Tongue (tissue), 2 donors: ENCODE results near the gene GPS1. TPM values are rescaled to one million over a fixed set of nuclear protein-coding genes. Genes with fewer than 3 reads are reported as not detected.

Source experiments
- DNase-seq: peaks from one replicate; pipeline ENCODE4 v3.0.0-alpha.2; 2015
- total RNA-seq: library from RNA; depleted of rRNA; stranded (reverse); fragments of >200 nt; gene quantifications from one replicate; pipeline ENCODE4 v1.2.3, GENCODE V29; 2014

Gene GPS1
- total RNA-seq = 70.5 TPM

- DNase-seq = peak; percentile 82
Measured at GRCh38 chr17:82051776-82052637, at the start of gene GPS1, which contains the start of gene RFNG. Gene GPS1, plus strand, starts transcription at chr17:82051898. Its CDS starts 34 bp downstream, at chr17:82051932. Gene RFNG, minus strand, starts transcription at chr17:82051811. Its CDS starts 45 bp downstream, at chr17:82051766.

- peak; percentile 57 for DNase-seq
Measured at GRCh38 chr17:82003411-82004381, 48.0 kb upstream of the GPS1 start.

GRCh38 chr17:82004517-82005455, 46.9 kb upstream of the GPS1 start:
- no peak for DNase-seq

- DNase-seq = no peak
Measured at GRCh38 chr17:82005701-82006348, 45.9 kb upstream of the GPS1 start.

- peak; percentile 60 for DNase-seq
Measured at GRCh38 chr17:82006468-82007227, 45.0 kb upstream of the GPS1 start.

DNA sequence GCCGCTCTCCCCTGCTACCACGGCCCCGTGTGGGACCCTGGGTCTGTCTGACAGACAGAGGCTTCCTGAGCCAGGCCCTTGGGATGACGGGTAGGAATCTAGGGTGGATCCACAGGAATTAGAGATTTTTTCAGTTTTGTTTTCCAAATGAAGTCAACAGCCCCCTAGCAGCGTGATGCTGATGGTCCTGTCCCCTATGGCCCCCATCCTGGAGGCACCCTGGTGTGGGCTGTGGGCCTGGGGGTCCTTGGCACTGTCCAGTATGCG, 44.5 kb upstream of the GPS1 start:
- DNase-seq = no peak

GRCh38 chr17:82007495-82008257, 44.0 kb upstream of the GPS1 start:
- no peak for DNase-seq

DNA sequence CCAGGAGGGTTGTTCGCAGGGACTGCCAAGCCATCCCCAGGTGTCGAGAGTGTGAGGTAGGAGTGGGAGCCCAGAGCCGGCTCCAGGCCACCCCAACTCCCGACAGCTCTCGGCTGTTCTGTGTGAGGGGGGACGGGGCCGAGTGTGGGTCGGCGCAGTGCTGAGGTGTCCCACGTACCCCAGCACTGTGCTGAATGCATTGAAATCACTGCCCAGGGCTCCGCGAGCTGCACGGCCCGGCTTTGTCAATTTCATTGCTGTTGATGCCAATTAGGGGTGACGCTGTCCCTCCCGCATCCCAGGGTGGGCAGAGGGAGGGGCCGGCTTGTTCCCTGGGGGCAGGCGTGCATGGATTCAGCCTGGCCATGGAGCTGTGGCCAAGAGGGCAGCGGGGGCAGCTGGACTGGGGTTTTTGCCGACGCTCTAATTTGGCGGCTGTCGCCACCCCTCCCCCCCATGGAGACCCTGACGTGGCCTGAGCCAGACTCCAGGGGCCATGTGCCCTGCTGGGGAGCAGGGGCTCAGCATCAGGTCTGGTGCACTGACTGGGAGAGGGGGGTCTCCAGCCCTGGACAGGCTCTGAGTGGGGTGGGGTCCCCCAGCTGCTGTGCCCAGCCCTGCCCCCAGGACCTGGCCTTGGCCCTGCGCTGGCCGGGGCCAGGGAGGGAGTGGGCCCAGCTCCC, 43.3 kb upstream of the GPS1 start:
- DNase-seq = no peak

DNA sequence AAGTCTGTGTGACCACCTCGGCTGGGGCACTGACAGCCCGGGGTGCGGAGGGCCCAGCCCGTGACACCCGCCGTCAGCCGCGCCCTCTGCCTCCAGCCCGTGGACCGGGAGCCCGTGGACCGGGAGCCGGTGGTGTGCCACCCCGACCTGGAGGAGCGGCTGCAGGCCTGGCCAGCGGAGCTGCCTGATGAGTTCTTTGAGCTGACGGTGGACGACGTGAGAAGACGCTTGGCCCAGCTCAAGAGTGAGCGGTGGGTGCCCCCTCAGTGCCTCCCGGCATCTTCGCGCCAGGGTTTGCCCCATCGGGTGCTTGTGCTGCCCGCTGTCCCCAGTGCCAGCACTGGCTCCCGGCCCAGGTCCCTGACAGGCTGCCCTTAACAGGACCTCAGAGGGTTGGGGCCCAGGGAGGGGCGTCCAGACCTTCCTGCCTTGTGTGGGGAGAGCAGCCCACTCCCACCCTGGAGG, 42.7 kb upstream of the GPS1 start:
- DNase-seq = no peak

DNA sequence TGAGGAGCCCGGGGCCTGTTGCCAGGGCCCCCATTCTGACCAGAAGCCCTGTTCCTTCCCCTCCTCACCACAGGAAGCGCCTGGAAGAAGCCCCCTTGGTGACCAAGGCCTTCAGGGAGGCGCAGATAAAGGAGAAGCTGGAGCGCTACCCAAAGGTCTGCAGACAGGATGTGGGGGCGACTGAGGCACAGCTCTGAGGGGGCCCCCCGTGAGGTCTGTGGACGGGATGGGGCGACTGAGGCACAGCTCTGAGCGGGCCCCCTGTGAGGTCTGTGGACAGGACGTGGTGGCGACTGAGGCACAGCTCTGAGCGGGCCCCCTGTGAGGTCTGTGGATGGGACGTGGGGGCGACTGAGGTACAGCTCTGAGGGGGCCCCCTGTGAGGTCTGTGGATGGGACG, 42.3 kb upstream of the GPS1 start:
- no peak for DNase-seq

GRCh38 chr17:82010575-82011525, 40.8 kb upstream of the GPS1 start:
- DNase-seq = no peak

- no peak for DNase-seq
Measured at GRCh38 chr17:82011617-82012187, 40.0 kb upstream of the GPS1 start.

DNA sequence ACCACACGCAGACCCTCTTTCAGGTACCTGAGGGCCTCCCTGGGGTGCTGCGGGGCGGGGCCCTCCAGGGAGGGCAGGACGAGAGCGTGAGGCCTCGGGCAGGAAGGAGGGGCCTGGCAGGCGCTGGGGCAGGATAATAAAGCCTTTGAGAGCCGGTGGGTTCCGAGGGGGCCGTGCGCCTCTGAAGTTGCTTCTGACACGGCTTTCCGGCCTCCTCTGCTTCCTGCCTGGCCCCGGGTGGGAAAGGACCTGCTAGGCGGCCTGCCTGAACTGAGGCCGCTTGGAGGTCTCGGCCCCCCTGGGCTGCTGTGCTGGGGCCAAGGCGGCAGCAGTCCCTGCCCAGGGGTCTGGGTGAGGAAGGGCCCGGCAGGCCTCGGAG, 39.4 kb upstream of the GPS1 start:
- no peak for DNase-seq

- DNase-seq = no peak
Measured at GRCh38 chr17:82012640-82013295, 38.9 kb upstream of the GPS1 start.

- DNase-seq = peak; percentile 62
Measured at GRCh38 chr17:82013341-82013740, 38.4 kb upstream of the GPS1 start.

DNA sequence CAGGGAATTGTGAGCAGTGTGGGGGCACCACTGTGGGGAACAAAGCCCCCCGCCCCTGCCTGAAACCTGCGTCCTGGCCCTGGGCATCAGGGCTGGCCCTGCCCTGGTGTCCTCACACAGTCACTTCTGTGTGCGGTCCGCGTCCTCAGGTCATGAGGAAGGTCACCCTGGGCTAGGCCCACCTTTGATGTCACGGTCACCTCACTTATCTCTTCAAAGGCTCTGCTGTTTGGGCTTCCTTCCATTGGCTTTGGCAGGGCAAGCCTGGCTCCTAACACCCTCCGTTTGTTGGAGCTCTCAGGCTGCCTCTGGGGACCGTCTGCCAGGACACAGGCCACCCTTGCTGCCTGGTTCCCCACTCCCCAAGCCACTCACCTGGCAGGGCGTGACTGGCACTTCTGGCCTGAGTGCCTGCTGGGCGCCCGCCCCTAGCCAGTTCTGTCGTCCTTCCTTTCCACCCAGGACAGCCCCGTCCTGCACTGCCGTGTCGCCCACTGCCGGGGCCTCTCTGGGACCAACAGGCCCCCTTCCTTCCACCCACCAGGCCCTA, 37.9 kb upstream of the GPS1 start:
- no peak for DNase-seq

DNA sequence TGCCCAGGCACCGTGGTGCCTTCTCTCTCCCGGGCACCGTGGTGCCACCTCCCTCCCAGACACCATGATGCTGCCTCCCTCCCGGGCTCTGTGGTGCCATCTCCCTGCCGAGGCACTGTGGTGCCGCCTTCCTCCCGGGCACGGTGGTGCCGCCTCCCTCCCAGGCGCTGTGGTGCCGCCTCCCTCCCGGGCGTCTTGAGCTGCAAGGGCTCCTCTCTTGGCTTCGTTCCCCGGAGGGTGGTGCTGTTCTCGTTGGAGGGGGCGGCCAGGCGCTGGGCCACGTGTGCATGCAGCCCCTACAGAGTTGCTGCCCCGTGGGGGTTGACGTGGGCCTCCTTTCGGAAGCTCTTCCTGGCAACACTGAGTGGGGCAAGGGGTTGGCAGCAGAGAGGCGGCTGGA, 37.3 kb upstream of the GPS1 start:
- DNase-seq = no peak
